ENCODE measurements around the gene CARHSP1. TPM values are rescaled to one million over a fixed set of nuclear protein-coding genes. Genes with fewer than 3 reads are reported as not detected.
A peak's percentile ranks its signal among the peaks of the same experiment; 100 is the strongest.

The CARHSP1 gene
- total RNA-seq, 5 donors from 2014 or later (not counting 1 experiment from before 2014, with no cell fraction given) = 32.9 to 44.3 (median 41.8) TPM

DNA sequence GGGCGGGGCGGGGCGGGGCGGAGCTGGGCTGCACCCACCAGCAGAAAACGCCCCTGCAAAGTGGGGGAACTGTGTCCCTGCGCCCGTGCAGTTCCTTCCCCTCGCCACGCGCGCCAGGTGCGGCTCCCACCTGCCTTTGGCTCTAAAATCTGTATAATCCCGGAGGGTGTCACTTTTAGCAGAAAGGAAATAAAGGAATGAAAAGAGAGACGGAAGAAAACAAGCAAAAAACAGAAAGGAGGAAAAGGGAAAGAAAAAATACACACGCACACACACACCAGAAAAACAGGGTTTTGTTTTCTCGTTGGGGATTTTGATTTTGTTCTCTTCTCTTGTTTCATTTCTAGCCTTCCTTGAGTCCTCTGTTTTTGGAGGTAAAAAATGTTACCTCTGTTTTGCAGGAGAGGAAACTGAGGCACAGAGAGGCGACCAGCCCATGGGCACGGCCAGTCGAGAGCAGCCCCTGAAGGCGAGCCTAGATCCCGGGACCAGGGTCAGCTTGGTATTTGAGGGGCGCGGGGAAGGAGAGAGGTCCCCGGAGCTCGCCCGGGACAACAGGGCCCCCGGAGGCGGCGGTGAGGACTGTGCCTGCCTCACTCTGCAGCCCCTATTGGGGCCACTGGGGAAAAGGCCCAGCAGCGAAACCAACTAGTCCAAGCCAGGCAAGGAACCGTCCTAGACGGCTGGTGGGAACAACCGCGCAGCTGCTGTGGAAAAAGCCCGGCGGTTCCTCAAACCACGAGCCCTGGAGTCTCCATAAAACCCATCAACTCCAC lies 594 bp upstream of the CARHSP1 start:
- no peak overlapping the region for H3K27ac ChIP-seq (ENCODE audit: low read length)
- no peaks in the 10 kb centered on the region for H3K36me3 Mint-ChIP-seq
- H3K9me3 ChIP-seq = no peaks in the 10 kb centered on the region
- H3K9me3 Mint-ChIP-seq = no peaks in the 10 kb centered on the region
- POLR2A ChIA-PET = interaction anchor here (0.5 to 1.1 kb wide), 4 partner anchors 69 to 244 kb away, joined by 3 to 6 read pairs (median 4); partner anchors contain the start of genes PMM2 (in 1 of the 2) and TMEM186 (in 1 of the 2)
- no peaks in the 10 kb centered on the region for H3K27me3 Mint-ChIP-seq
- CTCF ChIA-PET = interaction anchor here (0.5 to 1.5 kb wide), 7 partner anchors 9 to 89 kb away, joined by 3 to 27 read pairs (median 6); no protein-coding TSS in a partner anchor
- peak overlapping the region; percentile 58 to 90 for H3K4me3 ChIP-seq (ENCODE audit: control insufficient read depth in 1 of 2, extremely low read depth in 1 of 2, low read length in 1 of 2)
- peaks cover 47 to 50% (median 49%) of the 10 kb centered on the region in 3 donors for H3K4me1 Mint-ChIP-seq
- H3K36me3 ChIP-seq (ENCODE audit: control insufficient read depth in 2 of 2, extremely low read depth in 1 of 2, insufficient read depth in 1 of 2, low read length in 1 of 2) = no peaks in the 10 kb centered on the region
- DNase-seq = peak in 1 of 35 experiments; percentile 60
- WGBS (ENCODE audit: insufficient coverage) = 64% methylated on average over 24 of the region's 37 CpGs
- no peaks in the 10 kb centered on the region for H3K27me3 ChIP-seq (replicated peaks in 1 of 2; ENCODE audit: control insufficient read depth in 2 of 2, extremely low read depth in 1 of 2, insufficient read depth in 2 of 2, low read length in 1 of 2)
- H3K4me1 ChIP-seq (ENCODE audit: control insufficient read depth in 1 of 2, extremely low read depth in 1 of 2, insufficient read depth in 2 of 2, low read length in 2 of 2) = peaks cover 21 to 61% of the 10 kb centered on the region in 2 experiments
- H3K27ac Mint-ChIP-seq = peak overlapping the region; percentile 89 to 92
- ATAC-seq (replicated peaks in 1 of 4) = no peak
- H3K4me3 Mint-ChIP-seq = peak overlapping the region; percentile 85 to 96 (median 89)

DNA sequence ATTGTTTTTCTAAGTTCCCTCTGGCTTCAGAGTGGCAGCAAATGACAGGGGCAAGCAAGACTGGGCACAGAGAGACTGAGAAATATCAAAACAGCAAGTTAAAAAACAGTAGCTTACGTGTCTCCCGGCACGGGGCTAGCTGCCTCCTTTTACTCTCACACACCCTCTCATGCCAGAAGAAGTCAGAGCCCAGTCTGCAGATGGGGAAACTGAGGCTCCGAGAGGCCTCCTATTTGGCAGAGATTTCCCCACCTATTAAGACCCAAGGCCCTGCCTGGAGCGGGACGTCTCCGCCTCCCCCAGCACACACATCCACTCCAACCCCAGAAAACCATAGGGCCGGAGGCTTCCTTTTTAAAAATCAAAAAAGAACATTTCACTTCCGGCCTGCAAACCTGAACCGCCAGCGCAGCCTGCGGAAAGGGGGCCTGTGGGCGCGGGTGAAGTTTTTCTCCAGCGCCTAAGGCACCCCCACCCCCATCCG lies 832 bp downstream of the CARHSP1 start:
- H3K27me3 ChIP-seq (replicated peaks in 1 of 2; ENCODE audit: control insufficient read depth in 2 of 2, extremely low read depth in 1 of 2, insufficient read depth in 2 of 2, low read length in 1 of 2) = no peaks in the 10 kb centered on the region
- peaks cover 52 to 54% (median 53%) of the 10 kb centered on the region in 3 donors for H3K4me1 Mint-ChIP-seq
- H3K9me3 ChIP-seq = no peaks in the 10 kb centered on the region
- H3K4me3 Mint-ChIP-seq = peak overlapping the region; percentile 88 to 96 (median 91)
- H3K36me3 ChIP-seq (ENCODE audit: control insufficient read depth in 2 of 2, extremely low read depth in 1 of 2, insufficient read depth in 1 of 2, low read length in 1 of 2) = peaks cover 0 to 4% of the 10 kb centered on the region in 2 donors
- ATAC-seq (replicated peaks in 1 of 4) = peak; percentile 0 to 68 (median 62)
- CTCF ChIA-PET = interaction anchor here in 1 of 2 donors (1.4 to 1.5 kb wide), 2 partner anchors 68 to 71 kb away, joined by 6 read pairs; no protein-coding TSS in a partner anchor
- 0% methylated on average over 14 of the region's 16 CpGs for WGBS (ENCODE audit: insufficient coverage)
- H3K27ac ChIP-seq (ENCODE audit: low read length) = peak overlapping the region; percentile 14
- POLR2A ChIA-PET = interaction anchor here in 1 of 2 donors (0.6 to 1.1 kb wide), 2 partner anchors 71 to 1255 kb away, joined by 3 read pairs; no protein-coding TSS in a partner anchor
- no peaks in the 10 kb centered on the region for H3K9me3 Mint-ChIP-seq
- H3K27ac Mint-ChIP-seq = peak overlapping the region; percentile 89 to 92
- no peaks in the 10 kb centered on the region for H3K36me3 Mint-ChIP-seq
- peak overlapping the region; percentile 80 to 90 for H3K4me3 ChIP-seq (ENCODE audit: control insufficient read depth in 1 of 2, extremely low read depth in 1 of 2, low read length in 1 of 2)
- H3K4me1 ChIP-seq (ENCODE audit: control insufficient read depth in 1 of 2, extremely low read depth in 1 of 2, insufficient read depth in 2 of 2, low read length in 2 of 2) = peaks cover 24 to 62% of the 10 kb centered on the region in 2 experiments
- H3K27me3 Mint-ChIP-seq = no peaks in the 10 kb centered on the region
- DNase-seq = peak in 33 of 35 experiments; percentile 42 to 78 (median 66)

DNA sequence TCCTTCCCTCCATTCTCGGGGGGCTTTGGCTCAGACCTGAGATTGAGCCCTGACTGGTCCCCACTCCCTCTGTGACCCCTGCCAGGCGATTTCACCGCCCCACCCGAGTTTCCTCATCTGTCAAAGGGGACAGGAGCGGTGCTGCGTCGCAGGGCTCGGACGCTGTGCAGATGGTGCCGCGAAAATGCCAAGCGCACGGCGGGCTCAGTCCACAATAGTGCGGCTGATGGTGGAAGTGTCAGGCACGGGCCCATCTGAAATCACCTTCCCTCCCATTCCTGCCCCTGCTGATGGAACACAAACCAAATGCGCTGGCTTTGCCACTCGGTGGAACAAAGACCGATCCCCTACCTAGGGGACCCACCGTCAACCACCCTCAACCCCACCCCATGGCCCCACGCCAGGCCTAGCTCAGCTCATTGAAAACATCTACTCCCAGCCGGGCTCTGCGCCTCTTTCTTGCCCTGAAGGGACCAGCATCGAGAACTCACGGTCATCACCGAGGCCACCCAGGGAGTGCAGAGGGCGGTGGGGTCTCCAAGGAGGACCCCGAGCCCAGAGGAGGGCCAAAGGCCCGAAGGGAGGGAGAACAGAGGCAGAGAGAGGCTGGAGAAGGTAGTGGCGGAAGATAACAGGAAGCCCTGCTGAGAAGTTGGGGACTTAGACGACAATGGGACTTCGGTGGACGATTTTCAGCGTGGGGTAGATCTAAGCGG lies 1.4 kb downstream of the CARHSP1 start:
- Mint-ChIP-seq H3K27ac (peak overlapping the region; percentile 89 to 92), H3K27me3 (no peaks in the 10 kb centered on the region), H3K4me1 (peaks cover 53 to 56% (median 55%) of the 10 kb centered on the region in 3 donors), H3K36me3 (no peaks in the 10 kb centered on the region), H3K9me3 (no peaks in the 10 kb centered on the region), H3K4me3 (peak overlapping the region; percentile 88 to 96 (median 91))
- Histone ChIP-seq H3K27ac (ENCODE audit: low read length) (peak overlapping the region; percentile 14), H3K36me3 (ENCODE audit: control insufficient read depth in 2 of 2, extremely low read depth in 1 of 2, insufficient read depth in 1 of 2, low read length in 1 of 2) (peaks cover 0 to 4% of the 10 kb centered on the region in 2 donors), H3K4me1 (ENCODE audit: control insufficient read depth in 1 of 2, extremely low read depth in 1 of 2, insufficient read depth in 2 of 2, low read length in 2 of 2) (peaks cover 24 to 62% of the 10 kb centered on the region in 2 experiments), H3K9me3 (no peaks in the 10 kb centered on the region), H3K4me3 (ENCODE audit: control insufficient read depth in 1 of 2, extremely low read depth in 1 of 2, low read length in 1 of 2) (peak overlapping the region; percentile 80 to 90), H3K27me3 (replicated peaks in 1 of 2; ENCODE audit: control insufficient read depth in 2 of 2, extremely low read depth in 1 of 2, insufficient read depth in 2 of 2, low read length in 1 of 2) (no peaks in the 10 kb centered on the region)
- POLR2A ChIA-PET = no interaction called here
- DNase-seq (peak in 11 of 35 experiments; percentile 11 to 35 (median 24)), ATAC-seq (replicated peaks in 1 of 4) (peak in 1 of 4 experiments; percentile 1)
- WGBS (ENCODE audit: insufficient coverage) = 7% methylated on average over 34 of the region's 35 CpGs
- CTCF ChIA-PET = interaction anchor here in 1 of 2 donors (0.5 kb wide), 1 partner anchor 280 kb away, joined by 5 read pairs; no protein-coding TSS in a partner anchor

DNA sequence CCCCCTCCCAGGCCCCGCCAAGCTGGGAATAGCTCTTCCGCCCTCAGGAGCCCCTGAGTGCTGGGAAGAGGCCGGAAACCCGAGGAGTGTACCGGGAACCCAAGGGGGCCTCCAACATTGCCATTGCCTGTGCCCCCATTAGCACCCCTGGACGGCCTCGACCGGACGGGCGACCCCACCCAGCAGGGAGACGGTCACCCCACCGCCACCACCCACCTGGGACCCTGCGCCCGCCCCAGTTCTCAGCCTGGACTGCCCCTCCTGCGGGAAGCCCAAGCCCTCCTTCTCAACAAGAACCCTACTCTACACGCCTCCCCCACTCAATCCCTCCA lies 2.0 kb downstream of the CARHSP1 start:
- Histone ChIP-seq H3K9me3 (no peaks in the 10 kb centered on the region), H3K27me3 (replicated peaks in 1 of 2; ENCODE audit: control insufficient read depth in 2 of 2, extremely low read depth in 1 of 2, insufficient read depth in 2 of 2, low read length in 1 of 2) (no peaks in the 10 kb centered on the region), H3K27ac (ENCODE audit: low read length) (no peak overlapping the region), H3K4me3 (ENCODE audit: control insufficient read depth in 1 of 2, extremely low read depth in 1 of 2, low read length in 1 of 2) (peak overlapping the region; percentile 80 to 90), H3K4me1 (ENCODE audit: control insufficient read depth in 1 of 2, extremely low read depth in 1 of 2, insufficient read depth in 2 of 2, low read length in 2 of 2) (peaks cover 24 to 62% of the 10 kb centered on the region in 2 experiments), H3K36me3 (ENCODE audit: control insufficient read depth in 2 of 2, extremely low read depth in 1 of 2, insufficient read depth in 1 of 2, low read length in 1 of 2) (peaks cover 0 to 4% of the 10 kb centered on the region in 2 donors)
- Mint-ChIP-seq H3K27me3 (no peaks in the 10 kb centered on the region), H3K36me3 (no peaks in the 10 kb centered on the region), H3K4me1 (peaks cover 53 to 59% (median 58%) of the 10 kb centered on the region in 3 donors), H3K27ac (peak overlapping the region; percentile 89 to 92), H3K4me3 (peak overlapping the region; percentile 88 to 96 (median 91)), H3K9me3 (no peaks in the 10 kb centered on the region)
- POLR2A ChIA-PET = no interaction called here
- CTCF ChIA-PET = interaction anchor here in 1 of 2 donors (0.5 kb wide), 1 partner anchor 281 kb away, joined by 5 read pairs; no protein-coding TSS in a partner anchor
- 65% methylated on average over 16 of the region's 16 CpGs for WGBS (ENCODE audit: insufficient coverage)
- no peak for ATAC-seq (replicated peaks in 1 of 4)
- DNase-seq = no peak

DNA sequence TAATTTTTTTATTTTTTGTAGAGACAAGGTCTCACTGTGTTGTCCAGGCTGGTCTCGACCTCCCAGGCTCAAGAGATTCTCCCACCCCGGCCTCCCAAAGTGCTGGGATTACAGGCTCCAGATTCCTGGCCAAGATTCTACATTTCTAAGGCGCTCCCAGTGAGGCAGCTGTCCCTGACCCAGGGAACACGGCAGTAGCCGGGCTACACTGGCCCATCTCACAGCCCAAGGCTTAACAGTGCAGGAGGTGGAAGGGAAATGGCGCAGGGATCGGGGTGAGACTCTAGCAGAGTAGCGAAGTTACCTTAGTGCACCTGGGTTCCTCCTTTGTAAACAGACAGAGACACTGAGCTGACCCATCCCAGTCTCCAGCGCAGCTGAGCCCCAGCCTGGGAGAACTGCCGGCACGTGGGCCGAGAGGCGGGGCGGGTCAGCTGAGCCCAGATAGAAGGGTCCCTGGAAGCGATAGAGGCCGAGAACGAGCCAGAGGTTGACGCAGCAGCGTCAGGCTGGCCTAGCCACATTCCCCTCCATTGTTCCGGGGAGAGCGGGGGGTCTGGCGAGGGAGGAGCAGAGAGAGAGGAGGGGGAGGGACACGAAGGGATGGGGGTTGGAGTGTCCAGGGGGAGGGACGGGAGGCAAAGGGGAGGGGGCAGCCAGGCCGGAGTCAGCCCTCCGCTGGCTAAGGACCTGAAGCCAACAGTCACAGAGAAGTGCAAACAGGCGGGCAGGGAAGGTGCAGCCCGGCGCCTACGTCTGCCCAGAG lies 2.5 kb downstream of the CARHSP1 start:
- H3K27me3 Mint-ChIP-seq = no peaks in the 10 kb centered on the region
- peaks cover 52 to 59% (median 58%) of the 10 kb centered on the region in 3 donors for H3K4me1 Mint-ChIP-seq
- Histone ChIP-seq H3K27me3 (replicated peaks in 1 of 2; ENCODE audit: control insufficient read depth in 2 of 2, extremely low read depth in 1 of 2, insufficient read depth in 2 of 2, low read length in 1 of 2) (no peaks in the 10 kb centered on the region), H3K9me3 (no peaks in the 10 kb centered on the region), H3K4me3 (ENCODE audit: control insufficient read depth in 1 of 2, extremely low read depth in 1 of 2, low read length in 1 of 2) (no peak overlapping the region), H3K4me1 (ENCODE audit: control insufficient read depth in 1 of 2, extremely low read depth in 1 of 2, insufficient read depth in 2 of 2, low read length in 2 of 2) (peaks cover 24 to 63% of the 10 kb centered on the region in 2 experiments), H3K36me3 (ENCODE audit: control insufficient read depth in 2 of 2, extremely low read depth in 1 of 2, insufficient read depth in 1 of 2, low read length in 1 of 2) (peaks cover 3 to 4% of the 10 kb centered on the region in 2 donors), H3K27ac (ENCODE audit: low read length) (no peak overlapping the region)
- ATAC-seq (replicated peaks in 1 of 4) (no peak), DNase-seq (no peak)
- H3K27ac Mint-ChIP-seq = peak overlapping the region; percentile 67 to 82
- H3K36me3 Mint-ChIP-seq = no peaks in the 10 kb centered on the region
- WGBS (ENCODE audit: insufficient coverage) = 97% methylated on average over 18 of the region's 30 CpGs
- peak overlapping the region; percentile 58 to 96 (median 63) for H3K4me3 Mint-ChIP-seq
- POLR2A ChIA-PET = interaction anchor here in 1 of 2 donors (1.0 kb wide), 1 partner anchor 12 kb away, joined by 6 read pairs; no protein-coding TSS in a partner anchor
- H3K9me3 Mint-ChIP-seq = no peaks in the 10 kb centered on the region
- CTCF ChIA-PET = no interaction called here
